Measurements from ENCODE around the gene CYTH1.
A peak's percentile ranks its signal among the peaks of the same experiment; 100 is the strongest.

CYTH1 gene

GRCh38 chr17:78724544-78724943, 57.5 kb downstream of the CYTH1 start:
- H3K9ac ChIP-seq (ENCODE audit: low read length): no peak overlapping the region
- peaks cover 5% of the 10 kb centered on the region; the same call in 1 of the 2 replicates for H3K27me3 ChIP-seq (ENCODE audit: insufficient read depth, low read length)
- H3K9me2 ChIP-seq (ENCODE audit: low read depth, low read length): no peaks in the 10 kb centered on the region
- no peaks in the 10 kb centered on the region for H3K9me3 ChIP-seq (ENCODE audit: low read length)
- no peaks in the 10 kb centered on the region for H3K36me3 ChIP-seq (ENCODE audit: insufficient read depth, low read length)
- TF ChIP-seq EZH2 (IDR thresholded peaks at IDR 0.05; ENCODE audit: borderline replicate concordance, low read length) (no peak), CTCF (IDR thresholded peaks at IDR 0.05; ENCODE audit: low read length) (no peak)
- no peaks in the 10 kb centered on the region for H4K20me1 ChIP-seq (ENCODE audit: insufficient read depth, low read length)
- no peak overlapping the region for H2AFZ ChIP-seq (ENCODE audit: low read length)
- no peak overlapping the region for H3K27ac ChIP-seq (ENCODE audit: low read depth, low read length, poor library complexity, severe bottlenecking)
- H3K4me1 ChIP-seq (ENCODE audit: insufficient read depth, low read length, severe bottlenecking): peaks cover 12% of the 10 kb centered on the region
- no peak overlapping the region for H3K4me3 ChIP-seq (ENCODE audit: low read depth, low read length, poor library complexity, severe bottlenecking)
- no peaks in the 10 kb centered on the region for H3K79me2 ChIP-seq (ENCODE audit: insufficient read depth, low read length)
- no peak overlapping the region for H3K4me2 ChIP-seq (ENCODE audit: low read length)
- H3F3A ChIP-seq (ENCODE audit: insufficient read depth, low read length): 0 out of 2 replicates have a peak, but pooled peaks cover 2% of the 10 kb centered on the region

- Histone ChIP-seq H3K9me3 (ENCODE audit: low read length) (no peaks in the 10 kb centered on the region), H3K27me3 (ENCODE audit: insufficient read depth, low read length) (peaks cover 7% of the 10 kb centered on the region; the same call in 1 of the 2 replicates), H3K36me3 (ENCODE audit: insufficient read depth, low read length) (no peaks in the 10 kb centered on the region), H3K79me2 (ENCODE audit: insufficient read depth, low read length) (no peaks in the 10 kb centered on the region), H3K9ac (ENCODE audit: low read length) (no peak overlapping the region), H3K4me3 (ENCODE audit: low read depth, low read length, poor library complexity, severe bottlenecking) (no peak overlapping the region), H3K4me1 (ENCODE audit: insufficient read depth, low read length, severe bottlenecking) (peaks cover 12% of the 10 kb centered on the region), H2AFZ (ENCODE audit: low read length) (no peak overlapping the region), H3K9me2 (ENCODE audit: low read depth, low read length) (no peaks in the 10 kb centered on the region), H3K27ac (ENCODE audit: low read depth, low read length, poor library complexity, severe bottlenecking) (no peak overlapping the region), H3F3A (ENCODE audit: insufficient read depth, low read length) (no peaks in the 10 kb centered on the region), H3K4me2 (ENCODE audit: low read length) (no peak overlapping the region), H4K20me1 (ENCODE audit: insufficient read depth, low read length) (no peaks in the 10 kb centered on the region)
- no peak for TF ChIP-seq EZH2 (IDR thresholded peaks at IDR 0.05; ENCODE audit: borderline replicate concordance, low read length)
- no peak for TF ChIP-seq CTCF (IDR thresholded peaks at IDR 0.05; ENCODE audit: low read length)
Observed at GRCh38 chr17:78723957-78724356, 58.1 kb downstream of the CYTH1 start.

GRCh38 chr17:78723001-78723796, 58.9 kb downstream of the CYTH1 start:
- Histone ChIP-seq H3K4me2 (ENCODE audit: low read length) (no peak overlapping the region), H3K36me3 (ENCODE audit: insufficient read depth, low read length) (no peaks in the 10 kb centered on the region), H4K20me1 (ENCODE audit: insufficient read depth, low read length) (no peaks in the 10 kb centered on the region), H3K9ac (ENCODE audit: low read length) (no peak overlapping the region), H3K27me3 (ENCODE audit: insufficient read depth, low read length) (peaks cover 11% of the 10 kb centered on the region; the same call in 1 of the 2 replicates), H3K9me3 (ENCODE audit: low read length) (no peaks in the 10 kb centered on the region), H3K27ac (ENCODE audit: low read depth, low read length, poor library complexity, severe bottlenecking) (peak overlapping the region; percentile 7), H3K79me2 (ENCODE audit: insufficient read depth, low read length) (no peaks in the 10 kb centered on the region), H3F3A (ENCODE audit: insufficient read depth, low read length) (no peaks in the 10 kb centered on the region), H2AFZ (ENCODE audit: low read length) (no peak overlapping the region), H3K4me1 (ENCODE audit: insufficient read depth, low read length, severe bottlenecking) (peaks cover 12% of the 10 kb centered on the region), H3K9me2 (ENCODE audit: low read depth, low read length) (no peaks in the 10 kb centered on the region), H3K4me3 (ENCODE audit: low read depth, low read length, poor library complexity, severe bottlenecking) (no peak overlapping the region)
- TF ChIP-seq EZH2 (IDR thresholded peaks at IDR 0.05; ENCODE audit: borderline replicate concordance, low read length): no peak
- TF ChIP-seq CTCF (IDR thresholded peaks at IDR 0.05; ENCODE audit: low read length): no peak
